Endodermal cell (in vitro differentiated cells): ENCODE results near the gene SSBP2. TPM values are rescaled to one million over a fixed set of nuclear protein-coding genes. Genes with fewer than 3 reads are reported as not detected.

Experiments
- DNase-seq: peaks from one replicate; pipeline ENCODE4 v3.0.0-alpha.2; 2017
- H3K27ac ChIP-seq: 2 replicates; pipeline ENCODE4 v1.5.1; 2013; ENCODE audit warnings: mild to moderate bottlenecking, low read depth, low read length, moderate library complexity
- H3K27me3 ChIP-seq: 2 replicates; pipeline ENCODE4 v1.6.1; 2013; ENCODE audit warnings: mild to moderate bottlenecking, low read length, moderate library complexity; ENCODE audit not compliant: insufficient read depth, control insufficient read depth, poor library complexity, severe bottlenecking
- H3K36me3 ChIP-seq: 2 replicates; pipeline ENCODE4 v1.7.0; 2013; ENCODE audit warnings: mild to moderate bottlenecking, low read length, moderate library complexity; ENCODE audit not compliant: control insufficient read depth, insufficient read depth
- H3K4me1 ChIP-seq: one replicate; pipeline ENCODE4 v1.7.0; 2013; ENCODE audit warnings: low read length; ENCODE audit not compliant: control insufficient read depth, insufficient read depth
- H3K4me3 ChIP-seq: 2 replicates; pipeline ENCODE4 v1.5.1; 2013; ENCODE audit warnings: mild to moderate bottlenecking, low read length, moderate library complexity
- H3K9ac ChIP-seq: 2 replicates; pipeline ENCODE4 v1.6.1; 2013; ENCODE audit warnings: mild to moderate bottlenecking, low read length, moderate library complexity; ENCODE audit not compliant: poor library complexity, severe bottlenecking; ENCODE audit errors: extremely low read depth
- H3K9me3 ChIP-seq: 2 replicates; pipeline ENCODE4 v1.6.1; 2013; ENCODE audit warnings: mild to moderate bottlenecking, low read length, moderate library complexity; ENCODE audit not compliant: control insufficient read depth
- H3K27ac Mint-ChIP-seq: 2 replicates; pipeline ENCODE4 v1.8.0; 2020; ENCODE audit warnings: mixed read lengths
- H3K27me3 Mint-ChIP-seq: 2 replicates; pipeline ENCODE4 v1.8.0; 2021; ENCODE audit warnings: mild to moderate bottlenecking, mixed read lengths; ENCODE audit not compliant: insufficient read depth
- H3K36me3 Mint-ChIP-seq: 2 replicates; pipeline ENCODE4 v1.8.0; 2020; ENCODE audit warnings: low read depth, mixed read lengths
- H3K4me1 Mint-ChIP-seq: 2 replicates; pipeline ENCODE4 v1.8.0; 2020; ENCODE audit warnings: mixed read lengths
- H3K4me3 Mint-ChIP-seq: 2 replicates; pipeline ENCODE4 v1.8.0; 2020; ENCODE audit warnings: mild to moderate bottlenecking, moderate library complexity, mixed read lengths
- H3K9me3 Mint-ChIP-seq: 2 replicates; pipeline ENCODE4 v1.8.0; 2020; ENCODE audit warnings: mild to moderate bottlenecking, mixed read lengths
- WGBS, 2 experiments: methylation state at CpG; one replicate each; pipeline versions ENCODE4 v1.1.5 to v1.1.7; 2013; ENCODE audit warnings: missing lambda C conversion rate in 2 of 2, mixed read lengths in 1 of 2; ENCODE audit not compliant: insufficient coverage in 1 of 2, insufficient read length in 1 of 2; 5-methylcytosine and 5-hydroxymethylcytosine counted together
- total RNA-seq, 2 donors: library from RNA; stranded (reverse); fragmentation: NEBNext Ultra II Directional in 1 of 2; extraction: Animal tissue kit (Norgen Biotek cat#: 25700) in 1 of 2; gene quantifications; 2 replicates in 1 of 2; 3 replicates in 1 of 2; pipeline ENCODE4 v1.2.1, GENCODE V29; 2021
- TF ChIP-seq, protein P1 (sequence below): fragments of 200-600 bp; sonication (generic); conservative IDR thresholded peaks from 2 replicates; pipeline ENCODE4 v1.5.0; 2021; ENCODE audit warnings: antibody characterized with exemption, mild to moderate bottlenecking

Gene SSBP2
- total RNA-seq, 2 donors from 2014 or later, result 27.5 to 30.2 TPM

DNA sequence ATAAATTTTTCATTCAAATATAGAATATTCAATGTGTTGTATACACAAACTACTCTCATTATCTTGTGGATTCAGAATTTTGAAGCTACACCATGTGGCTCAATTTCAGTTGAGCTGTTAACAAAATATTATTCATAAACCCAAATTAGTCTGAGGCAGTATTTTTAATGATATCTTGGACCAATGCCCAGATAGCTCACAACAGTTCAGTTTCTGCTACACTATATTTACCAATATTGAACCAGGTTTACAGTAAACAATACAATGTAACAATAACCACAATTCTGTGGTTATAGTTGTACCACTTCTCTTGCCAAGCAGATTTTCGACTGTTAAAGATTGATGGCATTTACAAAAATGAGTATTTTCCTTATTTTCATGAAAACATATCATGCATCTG is 99.9 kb downstream of the SSBP2 start:
- no peaks in the 10 kb centered on the region for H3K36me3 ChIP-seq

DNA sequence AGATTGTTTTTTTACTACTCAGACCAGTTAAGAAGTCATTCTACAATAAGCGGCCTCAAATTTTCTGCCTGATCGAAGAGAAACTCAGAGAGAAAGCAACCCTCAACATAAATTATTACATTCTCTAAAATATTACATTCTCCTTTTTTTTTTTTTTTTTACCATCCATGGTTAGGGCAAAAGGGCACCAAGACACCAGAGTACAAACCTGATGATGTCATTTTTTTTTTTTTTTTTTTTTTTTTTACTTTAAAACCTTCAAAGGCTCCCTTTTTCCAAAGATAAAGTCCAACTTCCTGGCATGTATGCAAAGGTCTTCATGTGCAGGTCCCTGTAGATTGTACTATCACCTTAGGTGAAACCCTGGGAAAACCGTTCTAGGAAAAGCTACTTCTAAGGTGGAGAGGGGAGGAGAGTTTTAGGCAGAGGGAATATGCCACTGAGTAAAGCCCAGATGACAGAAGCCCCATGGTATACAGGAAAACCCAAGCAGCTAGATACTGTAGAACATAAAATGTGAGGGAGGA is 104.4 kb downstream of the SSBP2 start:
- no peaks in the 10 kb centered on the region for H3K36me3 Mint-ChIP-seq
- H3K4me1 Mint-ChIP-seq, result no peaks in the 10 kb centered on the region
- DNase-seq, result no peak
- Histone ChIP-seq H3K4me3 (no peak overlapping the region), H3K9ac (no peak overlapping the region), H3K27ac (no peak overlapping the region), H3K4me1 (no peaks in the 10 kb centered on the region), H3K9me3 (no peaks in the 10 kb centered on the region), H3K27me3 (no peaks in the 10 kb centered on the region), H3K36me3 (no peaks in the 10 kb centered on the region)
- H3K27me3 Mint-ChIP-seq, result no peaks in the 10 kb centered on the region
- no peak overlapping the region for H3K4me3 Mint-ChIP-seq
- no peak overlapping the region for H3K27ac Mint-ChIP-seq
- no peaks in the 10 kb centered on the region for H3K9me3 Mint-ChIP-seq
- TF ChIP-seq, protein P1, sequence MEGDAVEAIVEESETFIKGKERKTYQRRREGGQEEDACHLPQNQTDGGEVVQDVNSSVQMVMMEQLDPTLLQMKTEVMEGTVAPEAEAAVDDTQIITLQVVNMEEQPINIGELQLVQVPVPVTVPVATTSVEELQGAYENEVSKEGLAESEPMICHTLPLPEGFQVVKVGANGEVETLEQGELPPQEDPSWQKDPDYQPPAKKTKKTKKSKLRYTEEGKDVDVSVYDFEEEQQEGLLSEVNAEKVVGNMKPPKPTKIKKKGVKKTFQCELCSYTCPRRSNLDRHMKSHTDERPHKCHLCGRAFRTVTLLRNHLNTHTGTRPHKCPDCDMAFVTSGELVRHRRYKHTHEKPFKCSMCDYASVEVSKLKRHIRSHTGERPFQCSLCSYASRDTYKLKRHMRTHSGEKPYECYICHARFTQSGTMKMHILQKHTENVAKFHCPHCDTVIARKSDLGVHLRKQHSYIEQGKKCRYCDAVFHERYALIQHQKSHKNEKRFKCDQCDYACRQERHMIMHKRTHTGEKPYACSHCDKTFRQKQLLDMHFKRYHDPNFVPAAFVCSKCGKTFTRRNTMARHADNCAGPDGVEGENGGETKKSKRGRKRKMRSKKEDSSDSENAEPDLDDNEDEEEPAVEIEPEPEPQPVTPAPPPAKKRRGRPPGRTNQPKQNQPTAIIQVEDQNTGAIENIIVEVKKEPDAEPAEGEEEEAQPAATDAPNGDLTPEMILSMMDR, result no peak
- 85% methylated on average over 3 of the region's 3 CpGs; no CpG with 5 or more reads in 1 of the 2 experiments for WGBS, 2 experiments

More for the DNA sequence above, 99.9 kb downstream of the SSBP2 start:
- Histone ChIP-seq H3K4me1 (no peaks in the 10 kb centered on the region), H3K27ac (no peak overlapping the region), H3K27me3 (no peaks in the 10 kb centered on the region), H3K9ac (no peak overlapping the region), H3K4me3 (no peak overlapping the region), H3K9me3 (no peaks in the 10 kb centered on the region)
- Mint-ChIP-seq H3K27ac (no peak overlapping the region), H3K27me3 (no peaks in the 10 kb centered on the region), H3K4me1 (no peaks in the 10 kb centered on the region), H3K9me3 (no peaks in the 10 kb centered on the region), H3K36me3 (no peaks in the 10 kb centered on the region), H3K4me3 (no peak overlapping the region)
- 92 to 100% methylated on average over 1 of the region's 1 CpG for WGBS, 2 experiments
- TF ChIP-seq, protein P1, result no peak
- no peak for DNase-seq

DNA sequence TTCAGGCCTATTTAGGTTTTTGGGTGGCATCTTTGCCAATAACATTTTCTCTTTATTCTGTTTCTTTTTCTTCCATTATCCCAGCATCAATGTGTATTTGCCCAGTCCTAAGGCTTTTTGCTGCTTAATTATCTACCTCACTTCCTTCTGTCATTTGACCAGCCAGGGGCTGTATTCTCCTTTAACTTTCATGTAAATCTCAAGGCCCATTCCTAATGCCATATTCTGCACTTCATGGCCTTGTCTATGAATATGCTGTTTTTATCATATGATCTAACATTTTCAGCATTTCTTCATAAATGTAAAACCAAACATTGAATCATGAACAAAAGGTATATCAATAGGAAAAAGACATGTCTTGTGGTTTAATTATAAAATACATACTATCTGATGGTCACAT is 108.7 kb downstream of the SSBP2 start:
- Mint-ChIP-seq H3K27ac (no peak overlapping the region), H3K4me1 (peaks cover 6% of the 10 kb centered on the region), H3K27me3 (no peaks in the 10 kb centered on the region)

More for the DNA sequence above, 108.7 kb downstream of the SSBP2 start:
- H3K9me3 Mint-ChIP-seq, result no peaks in the 10 kb centered on the region
- no peak overlapping the region for H3K9ac ChIP-seq
- H3K4me3 Mint-ChIP-seq, result no peak overlapping the region
- no peak for DNase-seq
- no peak overlapping the region for H3K4me3 ChIP-seq
- H3K27ac ChIP-seq, result no peak overlapping the region
- H3K4me1 ChIP-seq, result no peaks in the 10 kb centered on the region
- H3K9me3 ChIP-seq, result no peaks in the 10 kb centered on the region
- H3K36me3 Mint-ChIP-seq, result no peaks in the 10 kb centered on the region
- no peaks in the 10 kb centered on the region for H3K27me3 ChIP-seq
- TF ChIP-seq, protein P1, result no peak
- H3K36me3 ChIP-seq, result no peaks in the 10 kb centered on the region
